K562 (cell line): ENCODE results near the gene STYXL1. TPM values are rescaled to one million over a fixed set of nuclear protein-coding genes. Genes with fewer than 3 reads are reported as not detected.
"Not testable (repeated sequence)": the region's sequence is repeated elsewhere in the genome, so short reads cannot be mapped to it uniquely, and the experiment has no call there.

Experiments used
- ATAC-seq: fragments of 200-7000 bp; cut with Tn5 transposase; 3 replicates; pipeline ENCODE4 v1.9.1; 2020; ENCODE audit warnings: moderate library complexity
- BruUV-seq: library from RNA; stranded (reverse); fragments of 400-500 nt; replicated peaks from 2 replicates; lab custom pipeline; 2021; lab: Mats Ljungman, UMichigan
- CTCF ChIA-PET: fragments of 300-600 bp; formaldehyde crosslinking; extraction: SDS; loops from one replicate; lab custom pipeline; 2021; ENCODE audit warnings: low intra/inter-chr PET ratio; lab: Yijun Ruan, JAX
- POLR2A ChIA-PET: fragments of 300-600, 350-650 bp; sonication (Branson Sonifier 250); formaldehyde crosslinking; extraction: SDS; loops from one replicate; lab custom pipeline; 2021; ENCODE audit warnings: antibody characterized with exemption, inconsistent platforms; lab: Yijun Ruan, JAX
- DNase-seq, 4 experiments: peaks; one replicate each; pipeline versions ENCODE4 v3.0.0 to v3.0.0-alpha.2; 2011 to 2018; ENCODE audit warnings: low spot score in 3 of 4, mixed read lengths in 3 of 4; ENCODE audit errors: extremely low read depth in 1 of 4
- FAIRE-seq: peaks from 2 replicates; lab custom pipeline; 2011; peaks lifted over from hg19 to GRCh38; lab: Jason Lieb, UNC
- H2AFZ ChIP-seq: 2 replicates; pipeline ENCODE4 v1.6.0; 2011; ENCODE audit warnings: low read depth, low read length, control low read depth, inconsistent platforms
- H3K27ac ChIP-seq: fragments of 200-600 bp; 3 replicates; pipeline ENCODE4 v1.8.0; 2011; ENCODE audit warnings: low read depth, mild to moderate bottlenecking, control low read depth, inconsistent platforms, low read length, moderate library complexity, mixed read lengths; ENCODE audit errors: extremely low read depth
- H3K27me3 ChIP-seq, 2 experiments: fragments of 300-600 bp in 1 of 2; 2 replicates in 1 of 2; 3 replicates in 1 of 2; pipeline versions ENCODE4 v1.6.0 to v1.8.0; 2011; ENCODE audit warnings: inconsistent platforms in 2 of 2, low read length in 2 of 2, mild to moderate bottlenecking in 1 of 2, mixed read lengths in 1 of 2, moderate library complexity in 1 of 2; ENCODE audit not compliant: control insufficient read depth in 2 of 2, insufficient read depth in 2 of 2
- H3K36me3 ChIP-seq: fragments of 300-600 bp; 3 replicates; pipeline ENCODE4 v1.8.0; 2011; ENCODE audit warnings: mild to moderate bottlenecking, low read length, inconsistent platforms; ENCODE audit not compliant: control insufficient read depth, insufficient read depth
- H3K4me1 ChIP-seq, 2 experiments: fragments of 200-600 bp in 1 of 2; replicated peaks in 1 of 2; 2 replicates in 1 of 2; 3 replicates in 1 of 2; pipeline versions ENCODE4 v1.5.1 to v1.8.0; 2011; ENCODE audit warnings: inconsistent platforms in 2 of 2, low read length in 2 of 2, mild to moderate bottlenecking in 1 of 2, mixed read lengths in 1 of 2, moderate library complexity in 1 of 2; ENCODE audit not compliant: control insufficient read depth in 2 of 2, insufficient read depth in 2 of 2
- H3K4me2 ChIP-seq: 2 replicates; pipeline ENCODE4 v1.6.1; 2011; ENCODE audit warnings: low read length, control low read depth, inconsistent platforms, mixed read lengths; ENCODE audit not compliant: insufficient read depth
- H3K4me3 ChIP-seq: fragments of 200-600 bp; sonication (generic), shearing (Covaris generic); 2 replicates; pipeline ENCODE4 v1.5.1; 2016; ENCODE audit warnings: control low read depth, inconsistent platforms
- H3K79me2 ChIP-seq: fragments of 200-600 bp; 3 replicates; pipeline ENCODE4 v1.8.0; 2011; ENCODE audit warnings: low read length, inconsistent platforms; ENCODE audit not compliant: control insufficient read depth, insufficient read depth
- H3K9ac ChIP-seq, 2 experiments: 2 replicates each; pipeline versions ENCODE4 v1.6.0 to v1.6.1; 2011; ENCODE audit warnings: low read depth in 2 of 2, low read length in 2 of 2, control low read depth in 1 of 2, inconsistent platforms in 1 of 2, mild to moderate bottlenecking in 1 of 2, mixed read lengths in 1 of 2; ENCODE audit not compliant: insufficient read depth in 1 of 2
- H3K9me1 ChIP-seq: one replicate; pipeline ENCODE4 v1.6.0; 2011; ENCODE audit warnings: inconsistent platforms, mild to moderate bottlenecking, low read length, moderate library complexity; ENCODE audit not compliant: control insufficient read depth, insufficient read depth
- H3K9me3 ChIP-seq: replicated peaks from 2 replicates; pipeline ENCODE4 v1.5.1; 2011; ENCODE audit warnings: low read depth, low read length, inconsistent platforms; ENCODE audit not compliant: control insufficient read depth, insufficient read depth
- H4K20me1 ChIP-seq: replicated peaks from 2 replicates; pipeline ENCODE4 v1.6.1; 2011; ENCODE audit warnings: low read length, inconsistent platforms, mixed read lengths; ENCODE audit not compliant: control insufficient read depth, insufficient read depth
- BCOR ChIP-seq: fragments of 450-650 bp; IDR thresholded peaks from 2 replicates; pipeline ENCODE4 v1.6.1; 2016
- HNRNPL ChIP-seq: fragments of 200-400 bp; formaldehyde crosslinking; IDR thresholded peaks from 2 replicates; pipeline ENCODE4 v1.6.1; 2017; ENCODE audit warnings: low read depth, mild to moderate bottlenecking, low read length
- NUFIP1 ChIP-seq: fragments of 450-650 bp; IDR thresholded peaks from 2 replicates; pipeline ENCODE4 v1.6.1; 2018; ENCODE audit not compliant: partially characterized antibody
- ZNF121 ChIP-seq: sonication (generic); formaldehyde crosslinking; conservative IDR thresholded peaks from 2 replicates; pipeline ENCODE4 v1.8.0; 2022; ENCODE audit warnings: missing genetic modification reagents
- ZNF436 ChIP-seq: fragments of 250-450, 450-650 bp; sonication (Bioruptor Pico); formaldehyde crosslinking; IDR thresholded peaks from 2 replicates; pipeline ENCODE4 v1.7.0; 2020; ENCODE audit warnings: mild to moderate bottlenecking
- WGBS: fragments of 100-300 bp; shearing (Covaris generic); methylation state at CpG from one replicate; pipeline ENCODE4 v1.1.6; 2016; ENCODE audit warnings: low coverage, mixed read lengths; ENCODE audit not compliant: insufficient coverage; ENCODE audit errors: missing lambda C conversion rate; 5-methylcytosine and 5-hydroxymethylcytosine counted together
- in situ Hi-C: fragments of 300-500 bp; cut with MboI; formaldehyde crosslinking; loops from 4 replicates; pipeline ENCODE4 v1.15.0; 2018; ENCODE audit warnings: inconsistent platforms, mixed read lengths
- intact Hi-C: fragments of 100-400 bp; cut with micrococcal nuclease; formaldehyde crosslinking; loops from 2 replicates; pipeline ENCODE4 v1.14.2; 2022
- polyA plus RNA-seq, 8 experiments: library from polyadenylated mRNA; depleted of rRNA in 4 of 8; stranded (reverse) in 5 of 8; unstranded in 3 of 8; fragments of >200 nt; fragmentation: Nextera tagmentation in 2 of 8; fragmentation: Illumina TruSeq in 1 of 8; extraction: Ambion mirVana in 2 of 8; extraction: Trizol in 1 of 8; gene quantifications; 2 replicates each; pipeline versions ENCODE4 v1.2.1 to v1.2.3, GENCODE V29; 2011 to 2014; ENCODE audit warnings: inconsistent platforms in 1 of 8, missing spikeins in 1 of 8
- total RNA-seq, 7 experiments: library from RNA; depleted of rRNA in 6 of 7; stranded (reverse); fragments of >200 nt in 6 of 7; fragmentation: Illumina TruSeq in 2 of 7; extraction: Trizol in 2 of 7; gene quantifications; 2 replicates each; pipeline versions ENCODE4 v1.2.1 to v1.2.3, GENCODE V29; 2011 to 2021; ENCODE audit warnings: low replicate concordance in 1 of 7
- TF ChIP-seq, protein P1 (sequence below): sonication (generic); formaldehyde crosslinking; IDR thresholded peaks from 2 replicates; pipeline ENCODE4 v1.8.1; 2023; ENCODE audit warnings: mild to moderate bottlenecking, missing genetic modification reagents

Gene STYXL1
- total and polyA plus RNA-seq, 9 of the 15 experiments (the other 6 are each of a cell fraction or from before 2014, with no cell fraction given), result 36.5 to 97.2 (median 49.9) TPM

DNA sequence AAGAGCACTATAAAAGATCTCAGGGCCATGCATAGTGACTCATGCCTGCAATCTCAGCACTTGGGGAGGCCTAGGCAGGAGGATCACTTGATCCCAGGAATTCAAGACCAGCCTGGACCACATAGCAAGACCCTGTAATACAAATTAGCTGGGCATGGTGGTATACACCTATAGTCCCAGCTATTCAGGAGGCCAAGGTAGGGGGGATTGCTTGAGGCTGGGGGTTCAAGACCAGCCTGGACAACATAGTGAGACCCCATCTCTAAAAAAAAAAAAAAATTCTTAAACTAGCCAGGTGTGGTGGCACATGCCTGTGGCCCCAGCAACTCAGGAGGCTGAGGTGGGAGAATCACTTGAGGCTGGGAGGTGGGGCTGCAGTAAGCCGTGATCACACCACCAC, 15.8 kb downstream of the STYXL1 start:
- Histone ChIP-seq H3K79me2 (no peaks in the 10 kb centered on the region), H3K4me2 (no peak overlapping the region)
- no peak for TF ChIP-seq ZNF436 (CRISPR knock-in tag)
- peak; percentile 97 for TF ChIP-seq ZNF121
- TF ChIP-seq BCOR, result peak; percentile 39; the same call in 1 of the 2 replicates
- no peak for TF ChIP-seq HNRNPL
- TF ChIP-seq NUFIP1, result no peak
- TF ChIP-seq, all 486 proteins: peak for 2
- 67% methylated on average over 1 of the region's 1 CpG for WGBS
- no peak overlapping the region for H3K4me3 ChIP-seq
- BruUV-seq, result no TSS peak
- no peak for FAIRE-seq
- H3K27me3 ChIP-seq, result no peaks in the 10 kb centered on the region
- H3K9me1 ChIP-seq, result no peaks in the 10 kb centered on the region
- H3K9ac ChIP-seq, result no peak overlapping the region
- no peak for ATAC-seq
- H3K27ac ChIP-seq, result no peak overlapping the region
- no peaks in the 10 kb centered on the region; a peak in 1 of 5 replicates for H3K4me1 ChIP-seq
- peaks cover 11% of the 10 kb centered on the region; the same call in 2 of the 3 replicates for H3K36me3 ChIP-seq
- intact Hi-C loops (no loop called here), in situ Hi-C loops (no loop called here)
- H3K9me3 ChIP-seq, result no peaks in the 10 kb centered on the region
- no peak overlapping the region for H2AFZ ChIP-seq
- ChIA-PET POLR2A (no interaction called here), CTCF (interaction anchor here (0.6 kb wide), 1 partner anchor 346 kb away, joined by 3 read pairs; no protein-coding TSS in a partner anchor)
- no peak for DNase-seq
- no peaks in the 10 kb centered on the region for H4K20me1 ChIP-seq

DNA sequence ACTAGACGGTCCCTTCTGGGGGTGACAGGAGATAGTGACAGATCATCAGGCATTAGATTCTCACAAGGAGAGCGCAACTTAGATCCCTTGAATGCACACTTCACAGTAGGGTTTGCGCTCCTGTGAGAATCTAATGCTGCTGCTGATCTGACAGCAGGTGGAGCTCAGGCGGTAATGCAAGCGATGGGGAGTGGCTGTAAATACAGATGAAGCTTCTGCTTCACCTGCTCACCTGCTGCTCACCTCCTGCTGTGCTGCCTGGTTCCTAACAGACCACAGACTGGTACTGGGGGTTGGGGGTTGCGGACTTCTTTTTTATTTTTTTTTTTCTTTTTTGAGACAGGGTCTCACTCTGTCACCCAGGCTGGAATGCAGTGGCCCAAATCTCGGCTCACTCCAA, 18.1 kb downstream of the STYXL1 start:
- H3K27me3 ChIP-seq, ATAC-seq, H3K4me2 ChIP-seq: not testable (repeated sequence)

More for the DNA sequence above, 18.1 kb downstream of the STYXL1 start:
- CTCF ChIA-PET, H2AFZ ChIP-seq, H3K9ac ChIP-seq, H3K27ac ChIP-seq, H4K20me1 ChIP-seq, DNase-seq, H3K9me3 ChIP-seq, intact Hi-C loops, H3K79me2 ChIP-seq, H3K9me1 ChIP-seq, BruUV-seq, H3K4me3 ChIP-seq, in situ Hi-C loops, FAIRE-seq, POLR2A ChIA-PET, H3K4me1 ChIP-seq: not testable (repeated sequence)
- TF ChIP-seq, protein P1, sequence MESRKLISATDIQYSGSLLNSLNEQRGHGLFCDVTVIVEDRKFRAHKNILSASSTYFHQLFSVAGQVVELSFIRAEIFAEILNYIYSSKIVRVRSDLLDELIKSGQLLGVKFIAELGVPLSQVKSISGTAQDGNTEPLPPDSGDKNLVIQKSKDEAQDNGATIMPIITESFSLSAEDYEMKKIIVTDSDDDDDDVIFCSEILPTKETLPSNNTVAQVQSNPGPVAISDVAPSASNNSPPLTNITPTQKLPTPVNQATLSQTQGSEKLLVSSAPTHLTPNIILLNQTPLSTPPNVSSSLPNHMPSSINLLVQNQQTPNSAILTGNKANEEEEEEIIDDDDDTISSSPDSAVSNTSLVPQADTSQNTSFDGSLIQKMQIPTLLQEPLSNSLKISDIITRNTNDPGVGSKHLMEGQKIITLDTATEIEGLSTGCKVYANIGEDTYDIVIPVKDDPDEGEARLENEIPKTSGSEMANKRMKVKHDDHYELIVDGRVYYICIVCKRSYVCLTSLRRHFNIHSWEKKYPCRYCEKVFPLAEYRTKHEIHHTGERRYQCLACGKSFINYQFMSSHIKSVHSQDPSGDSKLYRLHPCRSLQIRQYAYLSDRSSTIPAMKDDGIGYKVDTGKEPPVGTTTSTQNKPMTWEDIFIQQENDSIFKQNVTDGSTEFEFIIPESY, result peak; percentile 93
- H3K36me3 ChIP-seq, result peaks cover 13% of the 10 kb centered on the region; the same call in 2 of the 3 replicates
- 79% methylated on average over 7 of the region's 7 CpGs for WGBS
